HG03159 (cell line): ENCODE measurements around the gene TRABD2B.
"Not testable (repeated sequence)": the region's sequence is repeated elsewhere in the genome, so short reads cannot be mapped to it uniquely, and the experiment has no call there.

Source experiments
- ATAC-seq: cut with Tn5 transposase; IDR thresholded peaks from one replicate; pipeline ENCODE4 v1.9.1; 2021; ENCODE audit warnings: mild to moderate bottlenecking, moderate library complexity; ENCODE audit not compliant: unreplicated experiment

TRABD2B gene

DNA sequence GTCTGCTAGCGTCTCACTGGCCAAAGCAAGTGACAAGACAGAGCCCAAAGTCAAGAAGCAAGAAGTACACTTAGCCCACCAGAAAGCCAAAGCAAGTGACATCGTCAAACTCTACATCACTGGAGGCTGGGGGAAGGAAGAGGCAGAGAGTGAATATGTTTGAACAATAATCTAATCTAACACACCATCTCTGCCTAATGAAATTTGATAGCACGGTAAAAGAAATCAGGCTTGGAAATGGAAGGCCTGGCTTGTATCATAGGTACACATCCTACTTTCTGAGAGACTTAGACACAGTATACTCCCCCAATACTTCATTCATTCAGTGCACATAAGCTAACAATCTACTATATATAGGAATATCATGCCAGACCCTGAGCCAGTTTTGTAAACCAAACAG is 26.3 kb downstream of the TRABD2B start:
- no peak for ATAC-seq

GRCh38 chr1:47969478-47969877 is 27.7 kb downstream of the TRABD2B start:
- no peak for ATAC-seq

DNA sequence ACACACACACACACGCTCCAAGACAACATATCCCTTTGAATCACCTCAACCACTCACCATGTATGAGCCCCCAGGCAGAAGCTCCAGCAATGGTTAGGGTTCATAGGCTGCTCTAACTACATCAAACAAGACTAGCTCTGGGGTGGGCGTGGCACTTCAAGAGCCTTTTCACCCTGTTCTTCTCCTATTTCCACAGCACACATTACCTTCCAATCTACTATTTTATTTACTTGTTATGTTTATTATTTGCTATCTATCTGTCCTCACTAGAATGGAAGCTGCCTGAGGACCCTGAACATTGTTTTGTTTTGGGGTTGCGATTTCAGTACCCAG is 28.7 kb downstream of the TRABD2B start:
- ATAC-seq = no peak

GRCh38 chr1:47967864-47968555 is 29.2 kb downstream of the TRABD2B start:
- no peak for ATAC-seq

DNA sequence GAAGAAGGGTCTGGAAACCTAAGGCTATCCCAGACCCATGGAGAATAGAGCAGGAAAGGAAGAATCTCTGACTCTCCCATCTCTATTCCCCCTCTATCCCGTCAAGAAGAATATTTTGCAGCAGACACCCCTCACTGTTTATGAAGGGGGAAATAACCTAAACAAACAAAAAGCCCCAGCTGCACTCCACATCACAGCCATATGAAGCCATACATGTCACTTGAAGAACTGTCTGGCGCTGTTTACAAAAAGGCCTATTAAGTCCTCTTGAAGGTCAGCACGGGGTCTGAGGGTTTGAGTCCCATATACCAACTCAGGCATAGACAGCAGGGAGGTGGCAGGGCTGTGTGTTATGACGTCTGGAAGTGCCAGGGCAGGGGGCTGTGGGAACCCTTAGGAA is 31.4 kb downstream of the TRABD2B start:
- ATAC-seq = no peak

DNA sequence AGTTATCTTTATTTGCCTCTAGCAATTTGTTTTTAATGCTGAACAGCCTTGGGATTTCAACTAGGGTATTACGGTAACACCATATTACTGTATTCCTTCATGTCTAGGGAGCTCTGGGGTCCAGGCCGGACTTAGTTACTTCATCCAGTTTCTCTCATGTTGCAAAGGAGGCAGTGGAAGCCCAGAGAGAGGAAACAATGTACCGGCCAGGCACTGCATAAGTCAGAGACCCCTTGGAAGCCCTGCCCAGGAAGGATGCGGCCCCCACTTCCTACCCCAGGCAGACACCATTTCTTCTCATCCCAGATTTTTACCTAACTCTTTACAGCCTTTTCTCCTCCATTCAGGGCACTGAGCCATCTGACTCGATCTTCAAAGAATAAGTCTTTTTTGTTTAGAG is 32.5 kb downstream of the TRABD2B start:
- no peak for ATAC-seq

DNA sequence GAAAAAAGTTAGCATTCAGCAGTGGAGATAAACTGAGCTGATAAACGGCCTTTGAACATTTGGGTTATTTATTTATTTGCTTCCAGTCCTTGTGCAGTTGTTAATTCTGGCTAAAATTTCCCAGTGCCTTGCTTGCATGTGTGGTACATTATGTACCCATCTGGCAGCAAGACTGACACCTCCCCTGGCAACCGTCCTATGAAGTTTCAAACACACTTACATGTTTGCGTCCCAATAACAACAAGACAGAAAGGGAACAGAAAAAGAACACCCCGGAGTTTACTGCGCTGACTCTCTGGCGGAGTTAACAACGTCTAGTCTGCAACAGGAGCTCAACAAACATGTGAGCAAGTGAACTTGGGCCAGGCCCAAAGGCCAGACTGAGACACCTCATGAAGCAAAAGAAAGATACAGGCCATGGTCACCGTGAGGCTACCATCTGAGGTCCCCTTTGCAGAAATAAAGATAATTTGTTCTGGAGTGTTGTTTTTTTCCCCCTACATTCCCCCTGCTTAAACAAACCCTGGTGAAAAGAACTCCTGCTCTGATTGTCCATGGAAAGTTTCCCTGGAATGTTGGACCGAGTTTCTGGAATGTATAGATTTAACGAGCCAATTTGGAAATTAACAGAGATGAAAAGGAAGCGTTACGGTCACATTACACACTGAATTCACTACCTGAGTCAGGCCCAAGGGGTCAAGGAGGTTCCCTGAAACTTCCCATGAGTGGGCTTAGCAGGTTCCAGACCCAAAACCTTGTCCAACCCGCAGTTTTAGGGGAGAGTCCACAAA is 33.4 kb downstream of the TRABD2B start:
- no peak for ATAC-seq

DNA sequence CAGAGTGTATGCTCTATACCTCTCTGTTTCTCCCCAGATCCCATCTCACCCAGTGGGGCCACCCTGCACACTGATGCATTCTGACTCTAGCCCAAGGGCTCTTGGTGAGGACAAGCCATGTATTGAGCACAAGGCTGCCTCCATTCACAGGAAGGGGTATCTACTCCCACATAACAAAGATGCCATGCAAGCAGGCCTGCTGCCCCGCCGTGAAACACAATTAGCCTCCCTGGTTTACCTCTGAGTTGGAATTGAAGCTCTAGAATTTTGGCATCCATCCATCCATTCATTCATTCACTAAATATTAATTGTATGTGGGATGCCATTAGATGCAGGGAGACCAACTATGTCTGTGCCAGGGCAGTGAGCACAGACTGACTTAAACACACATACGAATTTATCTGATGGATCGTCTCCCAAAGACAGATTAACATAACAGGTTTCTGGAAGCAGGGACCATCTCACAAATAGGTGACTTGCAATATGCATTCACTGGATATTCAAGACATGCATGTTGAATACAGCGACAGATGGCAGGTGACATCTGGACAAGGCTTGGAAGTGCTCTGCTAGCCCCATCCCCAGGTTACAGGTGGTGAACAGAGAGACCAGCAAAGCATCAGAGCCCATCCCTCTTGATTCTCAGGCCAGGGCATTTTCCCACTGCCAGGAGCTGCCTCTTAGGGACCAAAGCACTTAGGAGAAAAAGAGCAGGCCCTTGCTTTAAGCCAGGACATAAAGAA is 34.3 kb downstream of the TRABD2B start:
- ATAC-seq = no peak

DNA sequence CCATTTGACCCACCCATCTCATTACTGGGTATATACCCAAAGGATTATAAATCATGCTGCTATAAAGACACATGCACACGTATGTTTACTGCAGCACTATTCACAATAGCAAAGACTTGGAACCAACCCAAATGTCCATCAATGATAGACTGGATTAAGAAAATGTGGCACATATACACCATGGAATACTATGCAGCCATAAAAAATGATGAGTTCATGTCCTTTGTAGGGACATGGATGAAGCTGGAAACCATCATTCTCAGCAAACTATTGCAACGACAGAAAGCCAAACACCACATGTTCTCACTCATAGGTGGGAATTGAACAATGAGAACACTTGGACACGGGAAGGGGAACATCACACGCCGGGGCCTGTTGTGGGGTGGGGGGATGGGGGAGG is 35.4 kb downstream of the TRABD2B start:
- not testable (repeated sequence) for ATAC-seq

DNA sequence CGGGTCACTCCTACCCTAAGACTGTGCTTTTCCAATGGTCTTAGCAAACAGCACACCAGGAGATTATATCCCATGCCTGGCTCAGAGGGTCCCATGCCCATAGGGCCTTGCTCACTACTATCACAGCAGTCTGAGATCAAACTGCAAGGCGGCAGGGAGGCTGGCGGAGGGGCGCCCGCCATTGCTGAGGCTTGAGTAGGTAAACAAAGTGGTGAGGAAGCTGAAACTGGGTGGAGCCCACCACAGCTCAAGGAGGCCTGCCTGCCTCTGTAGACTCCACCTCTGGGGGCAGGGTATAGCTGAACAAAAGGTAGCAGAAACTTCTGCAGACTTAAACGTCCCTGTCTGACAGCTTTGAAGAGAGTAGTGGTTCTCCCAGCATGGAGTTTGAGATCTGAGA is 40.7 kb downstream of the TRABD2B start:
- ATAC-seq = not testable (repeated sequence)

DNA sequence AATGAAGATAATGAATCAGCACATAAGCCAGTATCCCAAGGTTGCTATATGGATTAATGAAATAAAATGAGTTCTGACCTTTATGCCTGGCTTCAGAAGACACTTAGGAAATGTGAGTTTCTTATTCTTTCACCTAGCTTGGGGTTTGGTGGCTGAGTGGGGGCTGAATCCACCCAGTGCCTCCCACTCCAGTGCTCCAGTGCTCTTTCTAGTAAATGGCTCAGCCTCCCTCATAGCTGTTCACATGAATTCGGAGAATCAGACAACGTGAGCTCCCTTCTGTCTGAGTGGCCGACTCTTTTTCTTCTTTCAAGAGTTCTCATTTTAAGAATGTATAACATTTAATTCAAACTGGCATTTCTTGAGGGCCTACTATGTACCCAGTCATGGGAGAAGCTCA is 43.5 kb downstream of the TRABD2B start:
- no peak for ATAC-seq

DNA sequence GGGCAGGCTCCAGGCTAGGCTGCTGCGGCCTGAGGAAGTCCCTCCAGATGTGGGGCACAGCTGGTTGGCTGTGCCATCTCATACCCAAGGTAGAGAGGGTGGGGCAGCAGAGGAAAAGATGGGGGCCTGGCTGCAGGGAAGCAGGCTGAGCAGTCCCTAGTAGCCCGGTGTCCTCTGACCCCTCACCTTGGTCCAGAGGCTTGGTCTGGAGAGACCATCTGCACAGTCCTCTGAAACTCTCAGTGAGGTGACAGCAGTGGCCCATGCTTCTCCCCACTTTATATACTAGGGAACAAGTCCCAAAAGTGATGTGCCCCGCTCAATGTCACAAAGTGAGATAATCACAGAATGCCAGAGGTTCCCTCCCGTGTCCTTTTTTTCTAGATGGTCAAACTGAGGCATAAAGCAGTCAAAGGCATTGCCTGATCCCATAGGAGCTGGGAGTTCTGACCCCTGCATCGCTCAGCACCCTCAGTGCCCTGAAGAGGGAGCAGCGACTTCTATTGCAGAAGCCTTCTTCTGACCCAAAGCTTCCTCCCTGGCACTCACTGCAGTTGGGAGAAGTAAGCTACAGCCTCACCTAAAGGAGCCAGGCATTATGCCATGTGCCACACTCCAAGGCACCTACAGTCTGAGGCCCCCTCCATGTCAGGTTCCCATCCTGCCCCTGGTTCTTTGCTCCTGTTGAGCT is 45.5 kb downstream of the TRABD2B start:
- ATAC-seq = no peak

- ATAC-seq = no peak
Observed at GRCh38 chr1:47951026-47951425, 46.2 kb downstream of the TRABD2B start.

GRCh38 chr1:47950471-47950870 is 46.7 kb downstream of the TRABD2B start:
- no peak for ATAC-seq

DNA sequence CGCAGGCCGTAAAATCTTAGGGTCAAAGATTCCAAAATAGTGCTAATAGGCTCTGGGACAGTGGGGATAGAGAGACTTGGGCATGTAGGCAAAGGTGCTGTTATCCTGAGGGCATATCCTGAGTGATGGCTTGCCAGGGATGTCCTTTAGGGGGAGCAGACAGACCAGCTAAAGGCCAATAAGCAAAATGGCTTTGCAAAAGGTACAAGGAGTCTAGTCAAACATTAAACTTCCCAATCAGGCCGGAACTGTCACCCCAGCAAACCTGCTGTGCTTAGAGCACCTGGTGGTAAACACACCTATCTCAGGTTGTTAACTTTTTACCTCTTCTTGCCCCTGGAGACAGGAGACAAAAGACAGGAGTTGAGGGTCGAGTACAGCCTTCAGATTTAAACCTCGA is 49.1 kb downstream of the TRABD2B start:
- ATAC-seq = no peak

GRCh38 chr1:47947531-47947930 is 49.7 kb downstream of the TRABD2B start:
- no peak for ATAC-seq

DNA sequence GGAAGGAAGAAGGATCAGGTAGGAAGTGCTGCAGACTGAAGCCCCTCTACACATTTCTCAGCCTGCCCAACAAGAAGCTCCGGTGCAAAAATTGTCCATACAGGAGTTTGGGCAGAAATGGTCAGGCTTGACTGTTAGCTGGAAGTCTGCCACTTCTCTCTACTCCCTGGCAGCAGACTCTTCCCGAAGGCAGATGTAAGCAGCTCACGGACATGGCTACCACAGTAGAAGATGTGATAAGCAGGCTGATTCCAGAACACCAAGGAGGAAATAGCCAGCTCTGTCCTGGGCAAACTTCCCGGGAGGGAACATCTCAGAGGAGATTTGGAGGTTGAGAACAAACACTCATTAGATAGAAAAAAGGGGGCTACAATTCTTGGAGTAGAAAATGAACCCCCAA is 52.6 kb downstream of the TRABD2B start:
- no peak for ATAC-seq

DNA sequence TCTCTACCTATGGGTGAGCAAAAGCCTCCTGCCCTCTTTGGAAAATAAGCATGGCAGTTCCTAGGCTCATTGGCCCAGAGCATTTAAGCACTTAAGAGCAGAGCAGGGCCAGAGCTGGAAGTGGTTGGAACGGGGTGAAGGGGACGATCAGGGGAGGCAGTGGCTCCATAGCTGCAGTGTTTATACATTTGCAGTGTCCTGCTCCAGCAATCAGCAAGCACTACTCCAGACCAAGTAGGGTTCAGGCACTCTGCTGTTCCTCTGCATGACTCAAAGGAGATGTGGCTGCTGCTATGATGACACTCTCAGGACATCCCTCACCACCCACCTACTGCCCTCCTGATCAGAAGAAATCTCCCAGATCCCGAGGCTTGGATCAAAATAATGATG is 55.0 kb downstream of the TRABD2B start:
- no peak for ATAC-seq

- no peak for ATAC-seq
Observed at GRCh38 chr1:47941609-47942239, 55.5 kb downstream of the TRABD2B start.

DNA sequence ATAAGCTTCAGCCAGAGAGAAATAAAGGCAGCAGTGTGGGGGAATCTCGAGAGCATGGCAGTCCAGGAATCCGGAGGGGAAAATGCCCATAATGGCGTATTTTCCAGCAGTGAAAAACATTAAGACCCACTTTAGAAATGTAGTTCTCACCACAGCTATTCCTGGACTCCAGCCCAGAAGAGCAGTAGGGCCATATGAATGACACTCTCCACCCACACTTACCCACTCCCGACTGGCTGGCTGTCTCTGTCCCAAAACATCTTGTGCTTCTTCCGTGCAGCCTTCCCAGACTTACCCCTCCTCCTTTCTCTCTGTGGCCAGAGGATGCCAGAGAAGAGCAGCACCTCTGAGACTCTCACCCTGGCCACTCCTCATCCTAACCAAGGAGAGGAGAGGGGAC is 56.4 kb downstream of the TRABD2B start:
- ATAC-seq = no peak

DNA sequence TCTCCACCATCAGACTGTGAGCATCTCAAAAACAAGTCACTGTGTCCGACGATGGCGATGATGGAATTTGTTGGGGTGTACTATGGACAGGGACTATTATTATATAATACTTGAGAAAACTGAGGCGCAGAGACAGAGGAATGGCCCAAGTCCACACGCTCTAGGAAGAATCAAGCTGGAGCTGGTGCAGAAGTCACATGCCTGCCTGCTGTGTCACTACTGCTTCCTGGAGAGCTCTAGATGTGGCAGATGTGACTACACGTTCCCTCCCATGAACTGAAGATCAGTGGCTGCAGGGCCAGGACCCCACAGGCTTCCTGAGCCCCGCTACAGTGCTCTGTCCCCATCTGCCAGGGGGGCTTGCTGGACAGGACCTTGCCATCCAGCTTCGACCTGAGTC is 56.9 kb downstream of the TRABD2B start:
- ATAC-seq = no peak
